Measurements from ENCODE around the gene SINHCAF.

Gene SINHCAF

DNA sequence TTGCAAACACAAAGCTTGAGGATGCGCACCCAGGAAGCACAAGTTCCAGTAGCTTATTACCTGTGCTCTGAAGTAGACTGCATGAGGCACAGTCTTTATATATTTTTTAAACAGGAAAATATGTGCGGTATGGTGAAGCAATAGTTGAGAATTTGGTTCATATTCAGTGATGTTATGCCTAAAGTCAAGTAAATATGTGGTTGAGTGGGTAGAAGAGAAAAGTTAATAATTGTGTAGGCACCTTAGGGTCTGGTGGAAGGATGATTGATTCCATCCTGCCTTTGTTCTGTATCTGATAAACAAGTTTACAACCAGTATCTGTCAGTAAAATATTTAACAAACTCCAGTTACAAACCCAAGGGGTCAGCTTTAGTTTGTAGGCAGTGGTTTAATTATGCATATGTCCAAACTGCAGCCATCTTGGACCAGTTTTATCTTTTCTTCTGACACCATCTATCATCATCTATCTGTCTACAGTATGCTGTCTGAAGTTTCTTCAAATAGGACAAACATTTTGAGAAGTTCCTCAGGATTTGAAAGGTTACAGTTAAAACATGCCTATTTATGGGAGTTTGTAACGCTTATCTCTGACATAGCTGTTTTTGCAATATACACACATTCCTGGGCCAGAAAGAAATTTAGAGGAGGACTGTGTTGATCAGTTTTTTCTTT is 10.8 kb downstream of the SINHCAF start:
- Histone ChIP-seq H3K27ac (ENCODE audit: low read depth, low read length) (no peak overlapping the region), H3K36me3 (ENCODE audit: control insufficient read depth, insufficient read depth, low read length) (no peaks in the 10 kb centered on the region)

DNA sequence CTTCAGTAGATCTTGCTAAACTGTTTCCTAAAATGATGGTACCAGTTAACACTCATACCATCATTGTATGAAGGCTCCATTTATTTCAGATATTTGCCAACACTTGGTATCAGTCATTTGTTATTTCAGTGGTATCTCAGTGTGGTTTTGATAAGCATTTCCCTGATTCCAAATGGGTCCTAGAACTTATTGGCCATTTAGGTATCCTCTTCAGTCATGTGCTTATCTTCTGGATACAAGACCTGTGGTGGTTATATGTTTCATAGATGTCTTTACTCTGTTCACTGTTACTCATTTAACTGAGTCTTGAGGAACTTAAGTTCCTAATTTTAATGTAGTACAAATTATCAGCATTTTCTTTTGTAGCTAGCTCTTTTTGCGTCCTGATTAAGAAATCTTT is 13.5 kb downstream of the SINHCAF start:
- H3K4me3 ChIP-seq (ENCODE audit: low read length): no peak overlapping the region
- no peaks in the 10 kb centered on the region for H3K36me3 ChIP-seq (ENCODE audit: control insufficient read depth, insufficient read depth, low read length)
- H3K27ac ChIP-seq (ENCODE audit: low read depth, low read length): no peak overlapping the region
- no peaks in the 10 kb centered on the region for H3K27me3 ChIP-seq (ENCODE audit: control insufficient read depth, insufficient read depth, low read length)
- no peaks in the 10 kb centered on the region for H3K4me1 ChIP-seq (ENCODE audit: control insufficient read depth, insufficient read depth, low read length)
- H3K9ac ChIP-seq (ENCODE audit: low read length): no peak overlapping the region

More for the DNA sequence above, 10.8 kb downstream of the SINHCAF start:
- Histone ChIP-seq H3K4me1 (ENCODE audit: control insufficient read depth, insufficient read depth, low read length) (peaks cover 3% of the 10 kb centered on the region), H3K27me3 (ENCODE audit: control insufficient read depth, insufficient read depth, low read length) (no peaks in the 10 kb centered on the region), H3K9ac (ENCODE audit: low read length) (no peak overlapping the region), H3K4me3 (ENCODE audit: low read length) (no peak overlapping the region)

DNA sequence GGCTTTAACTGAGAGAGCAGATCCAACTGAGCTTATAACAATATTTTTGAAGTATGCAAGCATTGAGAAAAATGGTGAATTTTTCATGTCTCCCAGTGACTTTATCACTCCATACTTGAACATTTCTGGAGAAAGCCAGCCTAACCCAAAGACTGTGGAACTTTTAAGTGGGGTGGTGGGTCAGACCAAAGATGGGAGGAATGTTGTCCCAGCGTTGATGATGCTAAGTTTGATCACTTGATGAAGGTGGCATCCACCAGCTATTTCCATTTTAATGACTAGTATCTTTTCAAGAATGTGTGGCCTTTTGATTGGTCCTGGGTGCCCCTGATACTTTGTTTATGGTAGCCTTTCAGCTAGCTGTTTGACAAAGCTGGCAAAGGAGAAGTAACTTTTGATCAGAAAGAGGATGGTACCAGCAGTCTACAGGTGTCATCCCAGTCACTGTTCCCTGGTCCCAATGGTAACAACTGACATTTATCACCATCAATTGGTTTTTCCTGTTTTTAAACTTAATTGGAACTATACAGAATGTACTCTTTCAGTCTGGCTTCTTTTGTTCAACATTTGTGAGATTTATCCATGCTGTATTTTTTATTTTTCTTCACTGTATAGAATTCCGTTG is 14.2 kb downstream of the SINHCAF start:
- Histone ChIP-seq H3K4me3 (ENCODE audit: low read length) (no peak overlapping the region), H3K27ac (ENCODE audit: low read depth, low read length) (no peak overlapping the region), H3K27me3 (ENCODE audit: control insufficient read depth, insufficient read depth, low read length) (no peaks in the 10 kb centered on the region), H3K4me1 (ENCODE audit: control insufficient read depth, insufficient read depth, low read length) (no peaks in the 10 kb centered on the region), H3K36me3 (ENCODE audit: control insufficient read depth, insufficient read depth, low read length) (no peaks in the 10 kb centered on the region), H3K9ac (ENCODE audit: low read length) (no peak overlapping the region)

DNA sequence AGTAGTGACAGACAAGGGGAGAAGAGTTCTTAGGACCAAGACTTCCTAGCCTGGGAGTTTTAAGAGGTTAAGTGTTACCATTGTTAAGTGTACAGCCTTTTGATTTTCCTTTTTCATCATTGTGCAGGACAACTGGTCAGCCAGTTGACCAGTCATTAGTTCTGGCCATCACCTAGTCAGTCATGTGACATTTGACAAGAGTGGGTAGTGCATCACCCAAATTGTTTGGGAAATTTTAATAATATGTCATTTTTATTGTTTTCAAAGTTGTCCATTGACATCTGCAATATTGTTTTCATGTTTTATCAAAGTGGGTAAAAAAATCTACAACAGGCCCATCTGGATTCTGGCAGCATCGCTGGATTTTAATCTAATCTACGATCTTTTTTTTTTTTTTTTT is 15.5 kb downstream of the SINHCAF start:
- H3K36me3 ChIP-seq (ENCODE audit: control insufficient read depth, insufficient read depth, low read length): no peaks in the 10 kb centered on the region
- H3K4me3 ChIP-seq (ENCODE audit: low read length): no peak overlapping the region
- H3K27me3 ChIP-seq (ENCODE audit: control insufficient read depth, insufficient read depth, low read length): no peaks in the 10 kb centered on the region
- no peak overlapping the region for H3K27ac ChIP-seq (ENCODE audit: low read depth, low read length)
- no peaks in the 10 kb centered on the region for H3K4me1 ChIP-seq (ENCODE audit: control insufficient read depth, insufficient read depth, low read length)
- H3K9ac ChIP-seq (ENCODE audit: low read length): no peak overlapping the region

DNA sequence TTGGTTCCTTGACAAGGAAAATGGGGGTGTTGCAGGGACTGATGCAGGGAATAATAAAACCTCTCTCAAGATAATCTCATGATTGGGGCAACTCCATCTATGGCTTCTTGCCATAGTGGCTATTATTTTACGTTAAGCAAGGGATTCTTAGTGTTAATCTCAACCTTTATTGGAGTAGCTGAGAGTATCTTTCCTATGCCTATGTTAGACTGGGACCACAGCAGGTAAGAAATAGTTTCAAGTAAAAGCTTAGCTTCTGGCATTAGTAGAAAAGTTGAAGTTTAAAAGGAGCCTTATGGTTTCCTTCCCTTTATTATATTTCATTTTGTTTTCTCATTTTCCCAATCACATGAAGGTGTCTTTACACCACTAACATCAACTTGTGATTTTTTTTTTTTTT is 16.7 kb downstream of the SINHCAF start:
- H3K4me1 ChIP-seq (ENCODE audit: control insufficient read depth, insufficient read depth, low read length): no peaks in the 10 kb centered on the region
- H3K4me3 ChIP-seq (ENCODE audit: low read length): no peak overlapping the region
- no peak overlapping the region for H3K27ac ChIP-seq (ENCODE audit: low read depth, low read length)
- H3K9ac ChIP-seq (ENCODE audit: low read length): no peak overlapping the region
- no peaks in the 10 kb centered on the region for H3K27me3 ChIP-seq (ENCODE audit: control insufficient read depth, insufficient read depth, low read length)
- no peaks in the 10 kb centered on the region for H3K36me3 ChIP-seq (ENCODE audit: control insufficient read depth, insufficient read depth, low read length)

DNA sequence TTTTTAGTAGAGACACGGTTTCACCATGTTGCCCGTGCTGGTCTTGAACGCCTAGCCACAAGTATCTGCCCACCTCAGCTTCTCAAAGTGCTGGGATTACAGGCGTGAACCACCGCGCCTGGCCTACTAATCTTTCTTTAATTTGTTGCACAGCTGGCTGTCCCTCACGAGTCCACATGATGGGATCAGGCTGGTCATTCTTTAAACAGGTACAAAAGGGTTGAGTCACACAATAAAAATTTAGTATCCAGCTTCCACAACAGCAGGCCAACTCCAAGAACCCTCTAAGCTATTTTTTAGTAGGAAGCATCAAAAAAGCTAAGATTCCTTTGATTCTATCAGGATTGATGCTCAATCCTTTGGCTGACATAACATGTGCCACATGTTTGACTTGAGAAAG is 17.8 kb downstream of the SINHCAF start:
- Histone ChIP-seq H3K4me1 (ENCODE audit: control insufficient read depth, insufficient read depth, low read length) (no peaks in the 10 kb centered on the region), H3K27ac (ENCODE audit: low read depth, low read length) (no peak overlapping the region), H3K4me3 (ENCODE audit: low read length) (no peak overlapping the region), H3K36me3 (ENCODE audit: control insufficient read depth, insufficient read depth, low read length) (peaks cover 8% of the 10 kb centered on the region), H3K9ac (ENCODE audit: low read length) (no peak overlapping the region), H3K27me3 (ENCODE audit: control insufficient read depth, insufficient read depth, low read length) (no peaks in the 10 kb centered on the region)

DNA sequence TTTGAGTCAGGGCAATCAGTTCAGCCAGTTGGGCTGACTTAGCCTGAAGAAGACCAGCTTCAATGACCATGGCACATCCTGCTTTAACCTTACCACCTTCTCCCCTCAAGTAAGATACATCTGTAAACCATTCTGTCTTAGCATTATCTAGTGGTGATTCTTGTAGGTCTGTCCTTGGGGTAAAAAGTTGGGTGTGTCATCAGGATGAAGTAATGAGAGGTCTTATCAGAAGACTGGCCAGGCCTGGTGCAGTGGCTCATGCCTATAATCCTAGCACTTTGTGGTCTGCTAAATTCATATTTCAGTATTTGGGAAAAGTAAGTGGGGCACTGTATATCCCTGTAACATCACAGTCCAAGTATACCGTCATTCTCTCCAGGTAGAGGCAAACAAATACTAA is 19.1 kb downstream of the SINHCAF start:
- Histone ChIP-seq H3K27me3 (ENCODE audit: control insufficient read depth, insufficient read depth, low read length) (no peaks in the 10 kb centered on the region), H3K36me3 (ENCODE audit: control insufficient read depth, insufficient read depth, low read length) (peaks cover 8% of the 10 kb centered on the region), H3K4me3 (ENCODE audit: low read length) (no peak overlapping the region), H3K9ac (ENCODE audit: low read length) (no peak overlapping the region), H3K4me1 (ENCODE audit: control insufficient read depth, insufficient read depth, low read length) (no peaks in the 10 kb centered on the region), H3K27ac (ENCODE audit: low read depth, low read length) (no peak overlapping the region)

DNA sequence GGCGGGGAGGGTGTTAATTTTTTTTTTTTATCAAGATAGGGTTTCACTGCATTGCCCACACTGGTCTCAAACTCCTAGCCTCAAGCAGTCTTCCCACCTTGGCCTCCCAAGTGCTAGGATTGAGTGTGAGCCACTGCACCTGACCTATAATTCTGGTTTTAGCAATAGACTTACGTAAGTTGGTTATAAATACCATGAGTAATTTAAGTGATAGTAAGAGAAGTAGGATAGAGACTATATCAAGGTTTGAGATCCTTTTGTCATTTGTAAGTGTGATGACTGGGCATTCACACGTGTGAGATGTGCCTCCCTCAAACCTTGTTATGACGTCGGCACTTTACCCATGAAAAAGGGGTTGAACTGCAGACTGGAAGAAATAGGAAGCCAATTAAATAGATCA is 22.5 kb downstream of the SINHCAF start:
- Histone ChIP-seq H3K27me3 (ENCODE audit: control insufficient read depth, insufficient read depth, low read length) (no peaks in the 10 kb centered on the region), H3K9ac (ENCODE audit: low read length) (no peak overlapping the region), H3K36me3 (ENCODE audit: control insufficient read depth, insufficient read depth, low read length) (peaks cover 8% of the 10 kb centered on the region), H3K4me3 (ENCODE audit: low read length) (no peak overlapping the region), H3K27ac (ENCODE audit: low read depth, low read length) (no peak overlapping the region), H3K4me1 (ENCODE audit: control insufficient read depth, insufficient read depth, low read length) (no peaks in the 10 kb centered on the region)

DNA sequence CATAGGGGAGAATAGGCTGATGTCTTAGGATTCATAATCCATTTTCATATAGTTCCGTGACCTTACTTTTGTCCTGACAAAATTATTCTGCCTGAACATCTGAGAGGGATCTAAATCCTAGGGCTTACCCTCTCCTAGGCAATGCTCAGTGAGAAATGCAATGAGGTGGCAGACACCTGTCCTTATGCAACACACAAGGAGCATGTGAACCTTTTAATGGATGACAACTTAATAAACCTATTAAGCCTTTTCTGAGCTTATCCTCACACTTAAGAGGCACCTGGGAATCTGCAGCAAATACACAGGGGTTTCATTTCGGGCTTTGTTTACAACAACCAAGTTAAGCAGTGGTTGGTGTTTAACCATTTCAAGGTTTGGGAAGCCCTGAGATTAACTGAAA is 24.6 kb downstream of the SINHCAF start:
- no peaks in the 10 kb centered on the region for H3K27me3 ChIP-seq (ENCODE audit: control insufficient read depth, insufficient read depth, low read length)
- H3K36me3 ChIP-seq (ENCODE audit: control insufficient read depth, insufficient read depth, low read length): peaks cover 11% of the 10 kb centered on the region
- H3K4me1 ChIP-seq (ENCODE audit: control insufficient read depth, insufficient read depth, low read length): no peaks in the 10 kb centered on the region
- H3K9ac ChIP-seq (ENCODE audit: low read length): no peak overlapping the region
- no peak overlapping the region for H3K4me3 ChIP-seq (ENCODE audit: low read length)
- H3K27ac ChIP-seq (ENCODE audit: low read depth, low read length): no peak overlapping the region

DNA sequence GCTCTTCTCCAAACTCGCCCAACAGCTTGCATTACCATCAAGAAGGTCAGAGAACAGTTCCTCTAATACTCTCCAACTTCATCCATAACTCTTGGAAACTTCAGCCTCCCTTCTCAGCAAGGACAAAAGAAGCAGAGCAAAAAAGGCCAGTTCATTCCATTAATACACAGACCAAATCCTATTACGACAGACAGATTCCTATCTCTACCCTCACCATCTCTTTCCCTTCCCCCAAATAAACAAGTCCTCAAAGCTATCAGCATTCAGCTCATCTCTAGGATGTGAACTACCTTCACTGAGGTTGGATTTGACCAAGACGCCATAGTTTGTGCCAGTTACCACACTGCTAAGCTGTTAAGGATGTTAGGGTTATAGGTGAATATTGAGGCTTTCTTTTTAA is 25.2 kb downstream of the SINHCAF start:
- Histone ChIP-seq H3K36me3 (ENCODE audit: control insufficient read depth, insufficient read depth, low read length) (peaks cover 11% of the 10 kb centered on the region), H3K4me1 (ENCODE audit: control insufficient read depth, insufficient read depth, low read length) (no peaks in the 10 kb centered on the region), H3K27me3 (ENCODE audit: control insufficient read depth, insufficient read depth, low read length) (no peaks in the 10 kb centered on the region), H3K27ac (ENCODE audit: low read depth, low read length) (no peak overlapping the region), H3K9ac (ENCODE audit: low read length) (no peak overlapping the region), H3K4me3 (ENCODE audit: low read length) (no peak overlapping the region)

DNA sequence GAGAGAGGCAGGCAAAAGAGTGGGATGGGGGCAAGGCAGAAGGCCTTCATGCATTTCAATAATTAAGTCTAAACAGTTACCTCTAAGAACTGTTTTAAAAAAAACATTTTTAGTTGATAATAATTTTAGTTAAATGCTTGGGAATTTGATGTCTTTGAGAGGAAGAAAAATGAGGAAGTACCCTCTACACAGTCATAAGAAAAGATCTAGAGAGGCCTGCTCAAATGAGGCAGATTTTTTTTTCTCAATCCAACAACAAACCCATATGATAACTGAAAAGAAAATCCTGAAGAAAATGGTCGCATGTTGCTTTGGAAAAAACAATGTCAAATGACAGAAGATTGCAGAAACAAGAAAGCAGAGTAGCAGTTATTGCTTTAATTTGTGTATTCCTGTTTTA is 25.6 kb downstream of the SINHCAF start:
- peaks cover 11% of the 10 kb centered on the region for H3K36me3 ChIP-seq (ENCODE audit: control insufficient read depth, insufficient read depth, low read length)

DNA sequence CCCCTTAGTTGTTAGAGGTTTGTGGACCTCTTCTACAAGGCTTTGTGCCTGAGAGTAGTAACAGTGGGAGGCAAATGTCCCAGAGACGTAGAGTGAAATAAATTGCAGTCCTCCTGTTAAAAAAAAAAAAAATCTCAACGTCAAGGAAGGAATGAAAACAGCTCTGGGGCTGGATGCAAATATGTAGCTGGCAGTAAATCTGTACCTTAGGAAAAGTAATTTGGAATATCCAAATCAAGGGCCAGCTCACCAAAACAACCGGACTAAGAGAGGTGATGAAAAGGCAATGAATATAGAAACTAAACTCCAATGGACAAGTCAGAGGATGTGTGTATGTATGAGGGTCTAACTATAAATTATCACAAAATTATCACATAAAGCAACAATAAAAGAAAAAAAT is 27.0 kb downstream of the SINHCAF start:
- peaks cover 16% of the 10 kb centered on the region for H3K36me3 ChIP-seq (ENCODE audit: control insufficient read depth, insufficient read depth, low read length)

More for the DNA sequence above, 25.6 kb downstream of the SINHCAF start:
- Histone ChIP-seq H3K4me1 (ENCODE audit: control insufficient read depth, insufficient read depth, low read length) (no peaks in the 10 kb centered on the region), H3K27me3 (ENCODE audit: control insufficient read depth, insufficient read depth, low read length) (no peaks in the 10 kb centered on the region), H3K27ac (ENCODE audit: low read depth, low read length) (no peak overlapping the region), H3K4me3 (ENCODE audit: low read length) (no peak overlapping the region), H3K9ac (ENCODE audit: low read length) (no peak overlapping the region)

DNA sequence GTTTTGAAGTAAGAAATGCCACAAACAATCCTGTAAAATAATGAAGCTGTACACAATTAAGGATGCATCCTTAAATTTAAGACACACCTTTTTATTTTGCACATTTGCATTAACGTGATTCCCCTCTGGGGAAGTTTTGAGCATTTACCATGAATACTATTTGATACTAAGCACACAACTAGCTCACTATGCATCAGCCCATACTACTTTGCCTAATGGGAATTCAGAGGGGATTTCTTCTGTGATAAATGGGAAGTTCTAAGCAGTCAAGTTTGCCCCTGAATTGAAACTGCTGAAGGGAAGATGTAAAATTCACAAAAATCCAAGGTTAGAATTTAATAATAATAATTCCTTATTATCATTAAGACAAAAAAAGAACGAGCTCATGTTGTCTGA is 27.4 kb downstream of the SINHCAF start:
- no peak overlapping the region for H3K27ac ChIP-seq (ENCODE audit: low read depth, low read length)
- H3K4me3 ChIP-seq (ENCODE audit: low read length): no peak overlapping the region
- no peaks in the 10 kb centered on the region for H3K4me1 ChIP-seq (ENCODE audit: control insufficient read depth, insufficient read depth, low read length)
- no peaks in the 10 kb centered on the region for H3K27me3 ChIP-seq (ENCODE audit: control insufficient read depth, insufficient read depth, low read length)
- no peak overlapping the region for H3K9ac ChIP-seq (ENCODE audit: low read length)
- peaks cover 12% of the 10 kb centered on the region for H3K36me3 ChIP-seq (ENCODE audit: control insufficient read depth, insufficient read depth, low read length)

More for the DNA sequence above, 27.0 kb downstream of the SINHCAF start:
- no peak overlapping the region for H3K9ac ChIP-seq (ENCODE audit: low read length)
- no peak overlapping the region for H3K4me3 ChIP-seq (ENCODE audit: low read length)
- no peak overlapping the region for H3K27ac ChIP-seq (ENCODE audit: low read depth, low read length)
- no peaks in the 10 kb centered on the region for H3K27me3 ChIP-seq (ENCODE audit: control insufficient read depth, insufficient read depth, low read length)
- no peaks in the 10 kb centered on the region for H3K4me1 ChIP-seq (ENCODE audit: control insufficient read depth, insufficient read depth, low read length)
